Lower leg skin (tissue), 3 donors: ENCODE measurements around the gene ARHGDIA.

Source experiments
- POLR2A ChIP-seq, 2 donors: fragments of 450-650 bp; IDR thresholded peaks; one replicate each; pipeline ENCODE4 v1.6.1; 2016 to 2017; ENCODE audit warnings: antibody characterized with exemption in 2 of 2, mild to moderate bottlenecking in 1 of 2, moderate library complexity in 1 of 2
- TF ChIP-seq, protein P1 (sequence below), 3 donors: fragments of 450-650 bp; IDR thresholded peaks; one replicate each; pipeline ENCODE4 v1.5.1; 2016; ENCODE audit warnings: antibody characterized with exemption in 3 of 3, mild to moderate bottlenecking in 3 of 3, moderate library complexity in 2 of 3

GRCh38 chr17:81852237-81852636, 18.9 kb downstream of the ARHGDIA start:
- TF ChIP-seq, protein P1, sequence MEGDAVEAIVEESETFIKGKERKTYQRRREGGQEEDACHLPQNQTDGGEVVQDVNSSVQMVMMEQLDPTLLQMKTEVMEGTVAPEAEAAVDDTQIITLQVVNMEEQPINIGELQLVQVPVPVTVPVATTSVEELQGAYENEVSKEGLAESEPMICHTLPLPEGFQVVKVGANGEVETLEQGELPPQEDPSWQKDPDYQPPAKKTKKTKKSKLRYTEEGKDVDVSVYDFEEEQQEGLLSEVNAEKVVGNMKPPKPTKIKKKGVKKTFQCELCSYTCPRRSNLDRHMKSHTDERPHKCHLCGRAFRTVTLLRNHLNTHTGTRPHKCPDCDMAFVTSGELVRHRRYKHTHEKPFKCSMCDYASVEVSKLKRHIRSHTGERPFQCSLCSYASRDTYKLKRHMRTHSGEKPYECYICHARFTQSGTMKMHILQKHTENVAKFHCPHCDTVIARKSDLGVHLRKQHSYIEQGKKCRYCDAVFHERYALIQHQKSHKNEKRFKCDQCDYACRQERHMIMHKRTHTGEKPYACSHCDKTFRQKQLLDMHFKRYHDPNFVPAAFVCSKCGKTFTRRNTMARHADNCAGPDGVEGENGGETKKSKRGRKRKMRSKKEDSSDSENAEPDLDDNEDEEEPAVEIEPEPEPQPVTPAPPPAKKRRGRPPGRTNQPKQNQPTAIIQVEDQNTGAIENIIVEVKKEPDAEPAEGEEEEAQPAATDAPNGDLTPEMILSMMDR (IDR thresholded peaks at IDR 0.05): no peak
- no peak for TF ChIP-seq POLR2A (IDR thresholded peaks at IDR 0.05)
